Gastrocnemius medialis (tissue), 4 donors: ENCODE data around the gene SMOC2. TPM values are rescaled to one million over a fixed set of nuclear protein-coding genes. Genes with fewer than 3 reads are reported as not detected.

ENCODE experiments used
- ATAC-seq, 2 donors: fragments of 150-250 bp; one replicate each; pipeline ENCODE4 v1.9.1; 2016
- DNase-seq, 2 donors: peaks; one replicate each; pipeline ENCODE4 v3.0.0-alpha.2; 2019
- H3K27ac ChIP-seq, 4 donors: fragments of 200-600 bp; sonication (generic); 1 replicate in 1 of 4; 2 replicates in 3 of 4; pipeline ENCODE4 v1.5.1; 2016 to 2018; ENCODE audit warnings: mild to moderate bottlenecking in 2 of 4, moderate library complexity in 1 of 4
- H3K27me3 ChIP-seq, 3 donors: fragments of 200-600 bp; sonication (generic) in 2 of 3; 1 replicate in 1 of 3; 2 replicates in 2 of 3; pipeline versions ENCODE4 v1.5.1 to v1.6.0; 2016 to 2019; ENCODE audit warnings: mild to moderate bottlenecking in 1 of 3, moderate library complexity in 1 of 3
- H3K36me3 ChIP-seq, 2 donors: fragments of 200-600 bp; sonication (generic) in 1 of 2; one replicate each; pipeline ENCODE4 v1.5.1; 2017 to 2018
- H3K4me1 ChIP-seq, 2 donors: fragments of 200-600 bp; sonication (generic) in 1 of 2; one replicate each; pipeline ENCODE4 v1.5.1; 2016 to 2017; ENCODE audit warnings: mild to moderate bottlenecking in 2 of 2
- H3K4me3 ChIP-seq, 4 donors: fragments of 200-600 bp; sonication (generic) in 3 of 4; 1 replicate in 1 of 4; 2 replicates in 3 of 4; pipeline ENCODE4 v1.5.1; 2016 to 2019; ENCODE audit warnings: mild to moderate bottlenecking in 2 of 4
- H3K9me3 ChIP-seq, 3 donors: fragments of 200-600 bp; sonication (generic) in 2 of 3; 1 replicate in 1 of 3; 2 replicates in 2 of 3; pipeline ENCODE4 v1.5.1; 2016 to 2019
- CTCF ChIP-seq, 5 experiments: fragments of 450-650 bp in 3 of 5; fragments of 200-600 bp in 2 of 5; sonication (generic) in 2 of 5; IDR thresholded peaks in 4 of 5; conservative IDR thresholded peaks in 1 of 5; 1 replicate in 4 of 5; 2 replicates in 1 of 5; pipeline ENCODE4 v1.5.1; 2016 to 2019; ENCODE audit warnings: antibody characterized with exemption in 5 of 5, mild to moderate bottlenecking in 3 of 5, moderate library complexity in 3 of 5
- POLR2A ChIP-seq, 2 donors: fragments of 450-650 bp; IDR thresholded peaks; one replicate each; pipeline ENCODE4 v1.6.1; 2017; ENCODE audit warnings: antibody characterized with exemption in 2 of 2, mild to moderate bottlenecking in 2 of 2, moderate library complexity in 2 of 2
- in situ Hi-C, 4 donors: fragments of 200-750 bp; cut with MboI; loops; one replicate each; pipeline versions ENCODE4 v1.15.0 to v1.8.0; 2017; ENCODE audit warnings: low sequenced_read_pairs in 4 of 4
- intact Hi-C: fragments of 100-400 bp; cut with DNase I; formaldehyde crosslinking; loops from one replicate; pipeline ENCODE4 v1.15.1; 2023; ENCODE audit warnings: low total_unique reads
- total RNA-seq, 4 donors: library from RNA; depleted of rRNA; stranded (reverse); fragments of >200 nt; gene quantifications; one replicate each; pipeline versions ENCODE4 v1.1.0 to v1.2.3, GENCODE V29; 2016

The SMOC2 gene
- total RNA-seq, 4 donors from 2014 or later = 7.2 to 34.4 (median 16.5) TPM

- Histone ChIP-seq H3K36me3 (no peaks in the 10 kb centered on the region), H3K4me1 (no peaks in the 10 kb centered on the region), H3K27ac (peak overlapping the region in 2 of 4 donors; percentile 43 to 61), H3K4me3 (no peak overlapping the region), H3K9me3 (no peaks in the 10 kb centered on the region), H3K27me3 (no peaks in the 10 kb centered on the region)
- no peak for DNase-seq
- ATAC-seq = peak in 1 of 2 donors; percentile 12
- in situ Hi-C loops (no loop called here), intact Hi-C loops (no loop called here)
- TF ChIP-seq POLR2A (IDR thresholded peaks at IDR 0.05) = no peak
- TF ChIP-seq CTCF (IDR thresholded peaks at IDR 0.05 in 4 of 5, conservative IDR thresholded peaks at IDR 0.05 in 1 of 5) = no peak
These were observed 23.8 kb upstream of the SMOC2 start for GRCh38 chr6:168417191-168417590.

GRCh38 chr6:168417679-168418557, 23.1 kb upstream of the SMOC2 start:
- Histone ChIP-seq H3K4me1 (no peaks in the 10 kb centered on the region), H3K36me3 (no peaks in the 10 kb centered on the region), H3K27me3 (no peaks in the 10 kb centered on the region), H3K4me3 (peak overlapping the region in 1 of 4 donors; percentile 3), H3K27ac (peak overlapping the region in 2 of 4 donors; percentile 44 to 61), H3K9me3 (no peaks in the 10 kb centered on the region)
- intact Hi-C loops = no loop called here
- DNase-seq (peak in 1 of 2 donors; percentile 59), ATAC-seq (peak; percentile 58 to 66)
- no peak for TF ChIP-seq POLR2A (IDR thresholded peaks at IDR 0.05)
- TF ChIP-seq CTCF (IDR thresholded peaks at IDR 0.05 in 4 of 5, conservative IDR thresholded peaks at IDR 0.05 in 1 of 5) = no peak
- in situ Hi-C loops = no loop called here

GRCh38 chr6:168418711-168419121, 22.3 kb upstream of the SMOC2 start:
- no peak overlapping the region for H3K4me3 ChIP-seq
- intact Hi-C loops (no loop called here), in situ Hi-C loops (no loop called here)
- ATAC-seq = no peak
- H3K9me3 ChIP-seq = no peaks in the 10 kb centered on the region
- H3K27me3 ChIP-seq = no peaks in the 10 kb centered on the region
- no peak overlapping the region for H3K27ac ChIP-seq
- no peaks in the 10 kb centered on the region for H3K36me3 ChIP-seq
- TF ChIP-seq POLR2A (IDR thresholded peaks at IDR 0.05) (no peak), CTCF (IDR thresholded peaks at IDR 0.05 in 4 of 5, conservative IDR thresholded peaks at IDR 0.05 in 1 of 5) (no peak)
- no peak for DNase-seq
- H3K4me1 ChIP-seq = no peaks in the 10 kb centered on the region

- TF ChIP-seq POLR2A (IDR thresholded peaks at IDR 0.05) (no peak), CTCF (IDR thresholded peaks at IDR 0.05 in 4 of 5, conservative IDR thresholded peaks at IDR 0.05 in 1 of 5) (no peak)
- ATAC-seq (no peak), DNase-seq (no peak)
- intact Hi-C loops (no loop called here), in situ Hi-C loops (no loop called here)
- no peaks in the 10 kb centered on the region for H3K9me3 ChIP-seq
- H3K4me1 ChIP-seq = no peaks in the 10 kb centered on the region
- H3K27me3 ChIP-seq = no peaks in the 10 kb centered on the region
- H3K4me3 ChIP-seq = no peak overlapping the region
- no peak overlapping the region for H3K27ac ChIP-seq
- no peaks in the 10 kb centered on the region for H3K36me3 ChIP-seq
These were observed 21.4 kb upstream of the SMOC2 start for GRCh38 chr6:168419569-168419968.
